GM19438 (cell line): ENCODE results near the gene PRPS1.
"Not testable (repeated sequence)": the region's sequence is repeated elsewhere in the genome, so short reads cannot be mapped to it uniquely, and the experiment has no call there.

Source experiments
- ATAC-seq: cut with Tn5 transposase; IDR thresholded peaks from one replicate; pipeline ENCODE4 v1.9.1; 2021; ENCODE audit warnings: low read depth; ENCODE audit not compliant: unreplicated experiment

PRPS1 gene

GRCh38 chrX:107673933-107674479, 45.7 kb downstream of the PRPS1 start:
- ATAC-seq, result peak; percentile 69

- peak; percentile 31 for ATAC-seq
Measured at GRCh38 chrX:107674480-107675364, 46.4 kb downstream of the PRPS1 start.

- ATAC-seq, result no peak
Measured at GRCh38 chrX:107675365-107675654, 47.0 kb downstream of the PRPS1 start.

GRCh38 chrX:107675823-107676555, 47.7 kb downstream of the PRPS1 start:
- no peak for ATAC-seq

DNA sequence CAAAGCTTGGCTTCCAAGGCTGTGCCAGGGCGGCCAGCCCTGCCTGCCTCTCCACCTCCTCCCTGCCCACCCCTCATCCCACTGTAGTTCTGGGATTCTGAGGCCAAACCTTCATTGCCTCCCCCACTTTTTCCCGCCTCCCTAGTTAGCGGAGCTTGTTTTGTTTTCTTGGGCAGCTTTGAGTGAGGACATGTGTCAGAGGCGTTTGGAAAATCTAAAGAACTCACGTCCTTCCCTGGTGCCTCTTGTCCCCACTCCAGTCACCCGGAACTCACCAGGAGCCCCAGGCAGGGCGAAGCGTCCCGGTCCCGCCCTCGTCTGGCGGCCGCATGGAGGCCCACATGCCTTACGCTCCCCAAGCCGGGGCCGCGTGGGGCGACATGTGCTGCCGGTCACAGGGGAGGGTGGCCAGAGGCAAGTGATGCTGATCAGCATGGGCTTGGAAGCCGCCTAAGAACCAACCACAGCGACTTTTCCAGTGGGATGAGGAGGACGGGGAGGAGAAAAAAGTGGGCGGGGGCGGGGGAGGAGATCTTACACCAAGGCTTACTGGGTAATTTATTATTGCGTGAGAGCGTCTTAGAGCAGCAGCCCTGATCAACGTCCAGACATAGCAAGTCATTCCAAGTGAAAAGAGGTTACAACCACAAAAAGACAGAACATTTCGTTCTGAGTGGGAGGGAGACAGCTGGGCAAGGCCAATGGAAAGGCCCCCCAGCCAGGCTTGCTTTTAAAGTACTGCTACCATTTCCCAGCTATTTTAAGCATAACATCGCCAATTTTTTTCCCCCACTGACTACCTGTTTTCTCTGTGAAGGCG, 48.5 kb downstream of the PRPS1 start:
- no peak for ATAC-seq

GRCh38 chrX:107677501-107677901, 49.2 kb downstream of the PRPS1 start:
- no peak for ATAC-seq

DNA sequence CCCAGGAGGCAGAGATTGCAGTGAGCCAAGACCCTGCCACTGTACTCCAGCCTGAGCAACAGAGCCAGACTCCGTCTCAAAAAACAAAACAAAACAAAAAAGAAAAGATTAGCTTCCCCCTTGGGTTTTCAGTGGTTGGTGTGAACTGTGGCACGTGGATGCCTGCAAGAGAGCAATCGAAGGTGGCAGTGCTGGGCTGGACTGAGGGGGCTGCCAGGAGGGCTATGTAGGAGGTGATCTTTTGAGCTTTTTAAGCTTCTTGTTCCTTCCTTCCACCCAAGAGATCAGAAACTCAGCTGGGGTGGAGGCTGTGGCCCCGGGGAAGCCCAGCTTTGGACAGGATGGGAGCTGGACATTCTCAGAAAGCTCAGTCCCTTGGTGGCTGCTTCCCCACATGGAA, 49.6 kb downstream of the PRPS1 start:
- ATAC-seq, result no peak

- peak; percentile 29 for ATAC-seq
Measured at GRCh38 chrX:107678957-107679740, 50.8 kb downstream of the PRPS1 start.

DNA sequence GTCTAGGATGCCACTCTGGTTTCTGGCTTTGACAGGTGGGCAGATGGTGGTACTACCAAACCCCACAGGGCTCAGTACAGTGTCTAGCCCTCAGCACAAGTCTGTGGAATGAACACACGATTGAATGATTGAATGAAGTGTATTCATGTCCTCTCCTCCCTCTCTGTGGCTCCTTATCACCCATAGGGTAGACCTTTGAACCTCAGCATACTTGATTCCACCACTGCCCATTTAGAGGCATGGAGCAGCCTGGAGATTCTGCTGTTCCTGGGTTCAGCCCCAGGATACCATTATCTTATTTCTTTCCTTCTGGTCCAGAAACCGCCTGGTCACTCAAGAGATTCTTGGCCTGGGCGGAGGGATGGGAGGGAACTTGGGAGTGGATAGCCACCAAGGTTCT, 53.9 kb downstream of the PRPS1 start:
- ATAC-seq, result no peak

GRCh38 chrX:107683124-107683895, 55.0 kb downstream of the PRPS1 start:
- no peak for ATAC-seq

DNA sequence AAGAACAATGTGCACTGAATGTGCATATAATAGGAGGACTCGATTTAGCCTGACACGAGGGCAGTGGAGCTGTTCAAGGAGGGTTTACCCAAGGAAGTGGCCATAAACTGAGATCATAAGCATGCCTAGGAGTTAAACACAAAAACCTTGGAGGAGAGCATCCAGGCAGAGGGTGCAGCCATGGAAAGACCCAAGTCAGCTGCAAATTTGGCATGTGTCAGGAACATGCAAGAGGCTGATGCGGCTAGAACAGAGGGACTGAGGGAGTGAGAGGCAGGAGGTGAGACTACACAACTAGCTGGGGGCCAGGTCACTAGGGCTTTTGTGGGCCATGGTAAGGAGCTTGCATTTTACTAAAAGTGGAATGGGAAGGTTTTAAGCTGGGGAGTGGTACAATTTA, 55.6 kb downstream of the PRPS1 start:
- ATAC-seq, result no peak

GRCh38 chrX:107684956-107685385, 56.7 kb downstream of the PRPS1 start:
- peak; percentile 94 for ATAC-seq

- not testable (repeated sequence) for ATAC-seq
Measured at GRCh38 chrX:107685586-107685985, 57.3 kb downstream of the PRPS1 start.

- ATAC-seq, result no peak
Measured at GRCh38 chrX:107686026-107686425, 57.7 kb downstream of the PRPS1 start.

DNA sequence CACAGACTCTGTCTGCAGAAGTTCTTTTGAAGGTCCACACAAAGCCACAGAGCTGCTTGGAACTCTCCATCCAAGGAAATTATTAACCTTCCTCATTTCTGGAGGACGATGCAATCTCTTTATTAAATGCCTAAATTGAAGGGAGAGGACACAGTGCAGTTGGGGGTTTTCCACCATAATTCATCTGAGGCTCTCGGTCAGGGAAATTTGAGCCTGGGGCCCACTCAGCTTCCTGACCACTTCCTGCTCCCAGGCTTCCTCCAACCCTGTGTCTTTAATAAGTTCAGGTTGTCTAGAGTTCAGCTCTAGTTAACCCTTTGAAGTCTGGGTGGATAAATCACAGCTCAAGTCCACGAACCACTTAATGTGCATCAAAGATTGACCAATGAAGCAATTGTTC, 58.5 kb downstream of the PRPS1 start:
- no peak for ATAC-seq

DNA sequence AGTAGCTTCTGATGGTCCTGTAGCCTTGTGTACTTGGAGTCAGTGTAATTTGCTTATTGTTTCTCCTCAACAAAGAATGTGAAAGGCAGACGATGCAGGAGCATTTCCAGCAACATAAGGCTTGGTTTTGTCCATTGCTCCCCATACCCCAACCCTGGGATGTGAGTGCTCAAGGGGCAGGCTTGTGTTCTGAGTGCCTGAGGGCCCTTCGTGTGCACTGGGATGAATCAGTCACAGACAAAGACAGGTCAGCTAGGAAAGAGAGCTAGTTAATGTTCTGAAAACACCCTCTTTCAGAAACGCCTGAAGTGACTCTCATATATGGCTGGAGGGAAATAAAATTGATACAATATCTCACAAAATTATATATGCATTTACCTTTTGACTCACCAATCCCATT, 59.1 kb downstream of the PRPS1 start:
- ATAC-seq, result no peak

- ATAC-seq, result no peak
Measured at GRCh38 chrX:107691024-107691448, 62.7 kb downstream of the PRPS1 start.

DNA sequence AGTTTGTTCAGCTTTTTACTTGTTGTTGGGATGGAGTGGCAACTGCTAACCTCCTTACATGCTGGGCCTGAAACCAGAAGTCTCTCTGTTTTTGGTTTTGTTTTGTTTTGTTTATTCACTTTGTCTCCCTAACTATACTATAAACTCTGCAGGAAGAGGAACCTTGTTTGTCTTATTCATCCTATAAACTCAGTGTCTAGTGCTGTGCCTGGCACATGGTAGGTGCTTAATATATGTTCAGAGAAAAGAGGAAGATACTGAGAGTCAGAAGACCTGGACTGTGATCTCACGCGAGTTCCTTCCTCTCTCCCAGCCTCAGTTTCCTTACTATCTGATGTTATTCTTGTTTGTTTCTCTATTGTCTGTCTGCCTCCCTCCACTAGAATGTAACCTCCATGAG, 71.3 kb downstream of the PRPS1 start:
- ATAC-seq, result no peak

GRCh38 chrX:107700317-107700774, 72.0 kb downstream of the PRPS1 start:
- ATAC-seq, result no peak
